Panc1 (cell line): ENCODE measurements around the gene ENTPD8. TPM values are rescaled to one million over a fixed set of nuclear protein-coding genes. Genes with fewer than 3 reads are reported as not detected.

Source experiments
- ATAC-seq: fragments of 200-7000 bp; cut with Tn5 transposase; 2 replicates; pipeline ENCODE4 v1.9.1; 2020; ENCODE audit warnings: mild to moderate bottlenecking, moderate library complexity
- BruUV-seq: library from RNA; stranded (reverse); fragments of 400-500 nt; replicated peaks from 2 replicates; lab custom pipeline; 2021; lab: Mats Ljungman, UMichigan
- CTCF ChIA-PET: fragments of 300-600 bp; sonication (Branson Sonifier 250); formaldehyde crosslinking; loops from one replicate; lab custom pipeline; 2022; ENCODE audit warnings: antibody characterized with exemption; lab: Charles Lee
- POLR2A ChIA-PET: fragments of 300-600 bp; sonication (Branson Sonifier 250); formaldehyde crosslinking; loops from one replicate; lab custom pipeline; 2022; ENCODE audit warnings: antibody characterized with exemption; lab: Charles Lee
- DNase-seq: peaks from one replicate; pipeline ENCODE4 v3.0.0-alpha.2; 2010; ENCODE audit warnings: low read depth, low spot score
- H3K27ac ChIP-seq: 2 replicates; pipeline ENCODE4 v1.5.1; 2011; ENCODE audit warnings: mild to moderate bottlenecking, low read length, inconsistent platforms
- H3K27me3 ChIP-seq: fragments of 200-500 bp; sonication (Bioruptor generic); 2 replicates; pipeline ENCODE4 v1.6.0; 2014; ENCODE audit warnings: low read length, inconsistent platforms; ENCODE audit not compliant: control insufficient read depth, insufficient read depth
- H3K36me3 ChIP-seq: fragments of 200-500 bp; sonication (Bioruptor generic); 2 replicates; pipeline ENCODE4 v1.5.1; 2014; ENCODE audit warnings: inconsistent platforms, mild to moderate bottlenecking, low read length, moderate library complexity; ENCODE audit not compliant: control insufficient read depth, insufficient read depth
- H3K4me1 ChIP-seq: 2 replicates; pipeline ENCODE4 v1.5.1; 2011; ENCODE audit warnings: inconsistent platforms, mild to moderate bottlenecking, low read length, moderate library complexity; ENCODE audit not compliant: control insufficient read depth, insufficient read depth
- H3K4me3 ChIP-seq, 2 experiments: 2 replicates each; pipeline ENCODE4 v1.5.1; 2011 to 2012; ENCODE audit warnings: low read depth in 2 of 2, low read length in 2 of 2, mild to moderate bottlenecking in 2 of 2, inconsistent platforms in 1 of 2, moderate library complexity in 1 of 2
- H3K9me3 ChIP-seq: fragments of 200-500 bp; sonication (Bioruptor generic); 2 replicates; pipeline ENCODE4 v1.5.1; 2014; ENCODE audit warnings: low read depth, mild to moderate bottlenecking, inconsistent platforms, low read length, moderate library complexity; ENCODE audit not compliant: control insufficient read depth, insufficient read depth
- POLR2AphosphoS5 ChIP-seq: IDR thresholded peaks from 2 replicates; pipeline ENCODE4 v1.6.1; 2012; ENCODE audit warnings: mild to moderate bottlenecking, low read depth, low read length, moderate library complexity
- SIN3A ChIP-seq: IDR thresholded peaks from 2 replicates; pipeline ENCODE4 v1.6.1; 2012; ENCODE audit warnings: low read depth, mild to moderate bottlenecking, low read length, moderate library complexity, borderline replicate concordance; ENCODE audit not compliant: insufficient read depth
- TCF7L2 ChIP-seq: IDR thresholded peaks from 2 replicates; pipeline ENCODE4 v1.6.1; 2011; ENCODE audit warnings: mild to moderate bottlenecking, low read depth, low read length, inconsistent platforms
- in situ Hi-C: cut with HindIII; loops from 2 replicates; pipeline ENCODE4 v1.10.0; 2016; ENCODE audit warnings: low sequenced_read_pairs, low pct_unique_long_range_greater_than_20kb
- intact Hi-C: fragments of 100-400 bp; cut with micrococcal nuclease; formaldehyde crosslinking; loops from one replicate; pipeline ENCODE4 v1.10.0; 2022; ENCODE audit not compliant: unreplicated experiment
- total RNA-seq: library from RNA; stranded (reverse); gene quantifications from one replicate; pipeline ENCODE4 v1.2.1, GENCODE V29; 2021; ENCODE audit not compliant: unreplicated experiment
- TF ChIP-seq, protein P1 (sequence below), 2 experiments: IDR thresholded peaks; 2 replicates each; pipeline ENCODE4 v1.6.1; 2011 to 2012; ENCODE audit warnings: low read depth in 2 of 2, control low read depth in 1 of 2, low read length in 1 of 2, mild to moderate bottlenecking in 1 of 2, moderate library complexity in 1 of 2; ENCODE audit not compliant: insufficient read depth in 1 of 2
- TF ChIP-seq, protein P2 (sequence below): fragments of 450-650 bp; IDR thresholded peaks from 2 replicates; pipeline ENCODE4 v1.5.1; 2017; ENCODE audit warnings: mild to moderate bottlenecking

ENTPD8 gene
- total RNA-seq, 1 experiment from 2014 or later: 3.9 TPM

DNA sequence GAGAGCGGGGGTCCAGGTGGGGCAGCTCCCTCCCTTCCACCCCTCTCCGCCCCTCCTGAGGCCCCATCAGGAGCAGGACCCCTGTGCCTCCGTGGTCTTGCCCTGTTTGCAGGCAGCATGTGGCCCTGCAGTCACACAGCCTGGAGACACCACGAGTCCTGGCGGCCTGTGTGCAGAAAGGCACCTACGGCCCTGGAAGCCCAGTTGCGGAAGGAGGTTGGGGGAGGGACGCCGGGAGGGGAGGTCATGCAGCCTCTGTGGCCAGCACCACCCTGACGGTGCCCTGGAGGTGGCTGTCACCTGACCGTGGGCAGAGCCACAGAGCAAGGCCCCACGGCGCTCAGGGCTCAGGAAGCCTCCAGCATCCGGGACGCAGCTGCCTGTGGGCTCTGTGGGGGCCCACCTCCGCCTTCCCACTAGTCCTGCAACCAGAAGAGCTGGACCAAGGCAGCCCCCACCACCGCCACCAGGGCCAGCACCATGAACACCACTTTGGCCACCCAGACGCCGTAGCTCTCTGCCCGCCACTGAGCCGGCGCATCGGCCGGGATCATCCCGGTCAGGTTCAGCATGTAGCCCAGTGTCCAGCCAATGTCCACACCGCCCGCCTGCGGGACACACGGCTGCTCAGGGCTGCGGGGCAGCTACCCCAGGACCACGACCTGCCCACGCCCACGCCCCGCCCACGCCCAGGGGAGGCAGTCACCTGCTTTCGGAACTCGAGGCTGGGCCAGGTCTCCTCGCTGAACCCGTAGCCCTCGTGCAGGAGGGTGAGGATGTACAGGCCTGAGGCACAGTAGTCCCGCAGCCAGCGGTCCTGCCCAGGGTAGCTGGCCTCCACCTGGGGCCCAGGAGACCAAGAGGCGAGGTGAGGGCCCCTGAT, 6.4 kb downstream of the ENTPD8 start:
- no peaks in the 10 kb centered on the region for H3K27me3 ChIP-seq

DNA sequence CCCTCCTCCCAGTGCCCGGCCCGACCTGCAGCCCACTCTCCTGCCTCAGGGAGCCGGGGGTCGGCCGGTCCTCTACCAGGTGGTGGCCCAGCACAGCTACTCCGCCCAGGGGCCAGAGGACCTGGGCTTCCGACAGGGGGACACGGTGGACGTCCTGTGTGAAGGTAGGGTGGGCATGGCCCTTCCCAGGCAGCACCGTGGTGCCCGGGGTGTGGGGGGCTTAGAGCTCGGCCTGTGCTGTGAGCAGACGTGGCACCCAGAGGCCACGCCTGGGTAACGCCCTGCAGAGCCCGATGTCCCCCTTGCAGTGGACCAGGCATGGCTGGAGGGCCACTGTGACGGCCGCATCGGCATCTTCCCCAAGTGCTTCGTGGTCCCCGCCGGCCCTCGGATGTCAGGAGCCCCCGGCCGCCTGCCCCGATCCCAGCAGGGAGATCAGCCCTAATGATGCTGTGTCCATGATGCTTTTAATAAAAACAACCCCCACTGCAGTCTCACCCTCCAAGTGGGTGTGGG, 7.2 kb downstream of the ENTPD8 start:
- TF ChIP-seq, protein P1, sequence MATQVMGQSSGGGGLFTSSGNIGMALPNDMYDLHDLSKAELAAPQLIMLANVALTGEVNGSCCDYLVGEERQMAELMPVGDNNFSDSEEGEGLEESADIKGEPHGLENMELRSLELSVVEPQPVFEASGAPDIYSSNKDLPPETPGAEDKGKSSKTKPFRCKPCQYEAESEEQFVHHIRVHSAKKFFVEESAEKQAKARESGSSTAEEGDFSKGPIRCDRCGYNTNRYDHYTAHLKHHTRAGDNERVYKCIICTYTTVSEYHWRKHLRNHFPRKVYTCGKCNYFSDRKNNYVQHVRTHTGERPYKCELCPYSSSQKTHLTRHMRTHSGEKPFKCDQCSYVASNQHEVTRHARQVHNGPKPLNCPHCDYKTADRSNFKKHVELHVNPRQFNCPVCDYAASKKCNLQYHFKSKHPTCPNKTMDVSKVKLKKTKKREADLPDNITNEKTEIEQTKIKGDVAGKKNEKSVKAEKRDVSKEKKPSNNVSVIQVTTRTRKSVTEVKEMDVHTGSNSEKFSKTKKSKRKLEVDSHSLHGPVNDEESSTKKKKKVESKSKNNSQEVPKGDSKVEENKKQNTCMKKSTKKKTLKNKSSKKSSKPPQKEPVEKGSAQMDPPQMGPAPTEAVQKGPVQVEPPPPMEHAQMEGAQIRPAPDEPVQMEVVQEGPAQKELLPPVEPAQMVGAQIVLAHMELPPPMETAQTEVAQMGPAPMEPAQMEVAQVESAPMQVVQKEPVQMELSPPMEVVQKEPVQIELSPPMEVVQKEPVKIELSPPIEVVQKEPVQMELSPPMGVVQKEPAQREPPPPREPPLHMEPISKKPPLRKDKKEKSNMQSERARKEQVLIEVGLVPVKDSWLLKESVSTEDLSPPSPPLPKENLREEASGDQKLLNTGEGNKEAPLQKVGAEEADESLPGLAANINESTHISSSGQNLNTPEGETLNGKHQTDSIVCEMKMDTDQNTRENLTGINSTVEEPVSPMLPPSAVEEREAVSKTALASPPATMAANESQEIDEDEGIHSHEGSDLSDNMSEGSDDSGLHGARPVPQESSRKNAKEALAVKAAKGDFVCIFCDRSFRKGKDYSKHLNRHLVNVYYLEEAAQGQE (IDR thresholded peaks at IDR 0.05; ENCODE audit: insufficient read depth in 1 of 2, low read depth in 2 of 2, low read length in 1 of 2): no peak
- TF ChIP-seq, protein P2, sequence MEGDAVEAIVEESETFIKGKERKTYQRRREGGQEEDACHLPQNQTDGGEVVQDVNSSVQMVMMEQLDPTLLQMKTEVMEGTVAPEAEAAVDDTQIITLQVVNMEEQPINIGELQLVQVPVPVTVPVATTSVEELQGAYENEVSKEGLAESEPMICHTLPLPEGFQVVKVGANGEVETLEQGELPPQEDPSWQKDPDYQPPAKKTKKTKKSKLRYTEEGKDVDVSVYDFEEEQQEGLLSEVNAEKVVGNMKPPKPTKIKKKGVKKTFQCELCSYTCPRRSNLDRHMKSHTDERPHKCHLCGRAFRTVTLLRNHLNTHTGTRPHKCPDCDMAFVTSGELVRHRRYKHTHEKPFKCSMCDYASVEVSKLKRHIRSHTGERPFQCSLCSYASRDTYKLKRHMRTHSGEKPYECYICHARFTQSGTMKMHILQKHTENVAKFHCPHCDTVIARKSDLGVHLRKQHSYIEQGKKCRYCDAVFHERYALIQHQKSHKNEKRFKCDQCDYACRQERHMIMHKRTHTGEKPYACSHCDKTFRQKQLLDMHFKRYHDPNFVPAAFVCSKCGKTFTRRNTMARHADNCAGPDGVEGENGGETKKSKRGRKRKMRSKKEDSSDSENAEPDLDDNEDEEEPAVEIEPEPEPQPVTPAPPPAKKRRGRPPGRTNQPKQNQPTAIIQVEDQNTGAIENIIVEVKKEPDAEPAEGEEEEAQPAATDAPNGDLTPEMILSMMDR: no peak
- TF ChIP-seq POLR2AphosphoS5 (no peak), TCF7L2 (no peak), SIN3A (no peak)
- in situ Hi-C loops (no loop called here), intact Hi-C loops (no loop called here)
- ChIA-PET POLR2A (no interaction called here), CTCF (interaction anchor here (0.6 kb wide), 1 partner anchor 41 kb away, joined by 9 read pairs; no protein-coding TSS in a partner anchor)
- Histone ChIP-seq H3K9me3 (no peaks in the 10 kb centered on the region), H3K27ac (no peak overlapping the region), H3K36me3 (no peaks in the 10 kb centered on the region), H3K27me3 (no peaks in the 10 kb centered on the region), H3K4me1 (peaks cover 12% of the 10 kb centered on the region), H3K4me3 (no peak overlapping the region)
- ATAC-seq: no peak
- BruUV-seq: no TSS peak
- DNase-seq: no peak

More for the DNA sequence above, 6.4 kb downstream of the ENTPD8 start:
- ChIA-PET POLR2A (interaction anchor here (0.5 kb wide), 1 partner anchor 9 kb away, joined by 3 read pairs; no protein-coding TSS in a partner anchor), CTCF (interaction anchor here (0.6 kb wide), 1 partner anchor 12 kb away, joined by 6 read pairs; the partner anchor contains the start of genes EXD3 and NOXA1)
- intact Hi-C loops: no loop called here
- peaks cover 6% of the 10 kb centered on the region for H3K4me1 ChIP-seq
- no peaks in the 10 kb centered on the region for H3K9me3 ChIP-seq
- DNase-seq (no peak), ATAC-seq (no peak)
- H3K4me3 ChIP-seq: no peak overlapping the region
- BruUV-seq: no TSS peak
- H3K36me3 ChIP-seq: no peaks in the 10 kb centered on the region
- TF ChIP-seq, protein P1 (IDR thresholded peaks at IDR 0.05; ENCODE audit: insufficient read depth in 1 of 2, low read depth in 2 of 2, low read length in 1 of 2): no peak
- TF ChIP-seq, protein P2: no peak
- no peak for TF ChIP-seq SIN3A
- no peak for TF ChIP-seq TCF7L2
- no peak for TF ChIP-seq POLR2AphosphoS5
- in situ Hi-C loops: no loop called here
- H3K27ac ChIP-seq: no peak overlapping the region
